Parathyroid adenoma (tissue), 2 donors: Measurements from ENCODE around the gene SOS1.

Experiments used
- H2AFZ ChIP-seq: fragments of 300-600 bp; sonication (generic); one replicate; pipeline ENCODE4 v1.7.0; 2017; ENCODE audit warnings: antibody characterized with exemption, mild to moderate bottlenecking
- H3K27ac ChIP-seq: fragments of 300-600 bp; sonication (generic); one replicate; pipeline ENCODE4 v1.7.0; 2017
- H3K27me3 ChIP-seq: fragments of 300-600 bp; sonication (generic); one replicate; pipeline ENCODE4 v1.7.0; 2017; ENCODE audit warnings: low read length; ENCODE audit not compliant: control insufficient read depth, insufficient read depth
- H3K36me3 ChIP-seq: fragments of 300-600 bp; sonication (generic); one replicate; pipeline ENCODE4 v1.7.0; 2017; ENCODE audit warnings: low read length; ENCODE audit not compliant: control insufficient read depth, insufficient read depth
- H3K4me1 ChIP-seq: fragments of 300-600 bp; sonication (generic); one replicate; pipeline ENCODE4 v1.7.0; 2017; ENCODE audit warnings: control low read depth
- H3K4me2 ChIP-seq: fragments of 300-600 bp; sonication (generic); one replicate; pipeline ENCODE4 v1.7.0; 2017; ENCODE audit warnings: low read length
- H3K4me3 ChIP-seq: fragments of 300-600 bp; sonication (generic); one replicate; pipeline ENCODE4 v1.7.0; 2017; ENCODE audit warnings: low read depth, low read length
- H3K79me2 ChIP-seq: fragments of 300-600 bp; sonication (generic); one replicate; pipeline ENCODE4 v1.7.0; 2017; ENCODE audit warnings: control low read depth
- H3K9ac ChIP-seq: fragments of 300-600 bp; sonication (generic); one replicate; pipeline ENCODE4 v1.7.0; 2017; ENCODE audit warnings: mild to moderate bottlenecking
- H3K9me3 ChIP-seq: fragments of 300-600 bp; sonication (generic); one replicate; pipeline ENCODE4 v1.7.0; 2017; ENCODE audit warnings: low read length; ENCODE audit not compliant: control insufficient read depth
- CTCF ChIP-seq: fragments of 300-600 bp; sonication (generic); IDR thresholded peaks from one replicate; pipeline ENCODE4 v1.7.0; 2017; ENCODE audit warnings: antibody characterized with exemption, mild to moderate bottlenecking
- donor health status: primary hyperparathyroidism.

Gene SOS1

GRCh38 chr2:38959938-38960608 lies 160.8 kb downstream of the SOS1 start:
- Histone ChIP-seq H3K27me3 (no peaks in the 10 kb centered on the region), H3K4me1 (no peaks in the 10 kb centered on the region), H3K4me2 (peak overlapping the region; percentile 33), H3K9ac (no peak overlapping the region), H3K27ac (no peak overlapping the region), H3K4me3 (peak overlapping the region; percentile 12), H3K79me2 (no peaks in the 10 kb centered on the region), H3K36me3 (no peaks in the 10 kb centered on the region), H3K9me3 (no peaks in the 10 kb centered on the region), H2AFZ (peak overlapping the region; percentile 61)
- TF ChIP-seq CTCF: no peak

- Histone ChIP-seq H3K4me3 (no peak overlapping the region), H3K4me2 (no peak overlapping the region), H3K36me3 (no peaks in the 10 kb centered on the region), H3K27me3 (no peaks in the 10 kb centered on the region), H3K9me3 (no peaks in the 10 kb centered on the region), H2AFZ (no peak overlapping the region), H3K4me1 (no peaks in the 10 kb centered on the region), H3K27ac (no peak overlapping the region), H3K79me2 (no peaks in the 10 kb centered on the region), H3K9ac (no peak overlapping the region)
- TF ChIP-seq CTCF: no peak
Observed at GRCh38 chr2:38959466-38959865, 161.4 kb downstream of the SOS1 start.

GRCh38 chr2:38957972-38958371 lies 162.9 kb downstream of the SOS1 start:
- Histone ChIP-seq H3K4me3 (no peak overlapping the region), H3K4me2 (no peak overlapping the region), H3K79me2 (no peaks in the 10 kb centered on the region), H3K9me3 (no peaks in the 10 kb centered on the region), H3K4me1 (no peaks in the 10 kb centered on the region), H3K27me3 (no peaks in the 10 kb centered on the region), H3K9ac (no peak overlapping the region), H2AFZ (no peak overlapping the region), H3K36me3 (no peaks in the 10 kb centered on the region), H3K27ac (no peak overlapping the region)
- TF ChIP-seq CTCF: no peak

- no peak overlapping the region for H3K27ac ChIP-seq
- no peaks in the 10 kb centered on the region for H3K27me3 ChIP-seq
- no peak overlapping the region for H3K4me2 ChIP-seq
- H3K4me1 ChIP-seq: no peaks in the 10 kb centered on the region
- no peaks in the 10 kb centered on the region for H3K36me3 ChIP-seq
- H3K9me3 ChIP-seq: no peaks in the 10 kb centered on the region
- H2AFZ ChIP-seq: no peak overlapping the region
- no peak overlapping the region for H3K4me3 ChIP-seq
- no peaks in the 10 kb centered on the region for H3K79me2 ChIP-seq
- H3K9ac ChIP-seq: no peak overlapping the region
- TF ChIP-seq CTCF: no peak
Observed at GRCh38 chr2:38951766-38952165, 169.1 kb downstream of the SOS1 start.

GRCh38 chr2:38948995-38949394 lies 171.9 kb downstream of the SOS1 start:
- no peaks in the 10 kb centered on the region for H3K27me3 ChIP-seq
- H3K4me3 ChIP-seq: no peak overlapping the region
- no peak overlapping the region for H3K27ac ChIP-seq
- no peak for TF ChIP-seq CTCF
- no peak overlapping the region for H2AFZ ChIP-seq
- H3K9ac ChIP-seq: no peak overlapping the region
- no peaks in the 10 kb centered on the region for H3K4me1 ChIP-seq
- no peaks in the 10 kb centered on the region for H3K9me3 ChIP-seq
- no peaks in the 10 kb centered on the region for H3K79me2 ChIP-seq
- H3K36me3 ChIP-seq: no peaks in the 10 kb centered on the region
- no peak overlapping the region for H3K4me2 ChIP-seq
